H9 (cell line): ENCODE results near the gene KRTAP9-2. TPM values are rescaled to one million over a fixed set of nuclear protein-coding genes. Genes with fewer than 3 reads are reported as not detected.

Experiments used
- DNase-seq: peaks from one replicate; pipeline ENCODE4 v3.0.0-alpha.2; 2017
- H2AFZ ChIP-seq: one replicate; pipeline ENCODE4 v1.6.1; 2013; ENCODE audit warnings: mild to moderate bottlenecking, low read length, control low read depth, moderate library complexity
- H2AK5ac ChIP-seq: 2 replicates; pipeline ENCODE4 v1.6.1; 2013; ENCODE audit warnings: low read length, control low read depth, mixed read lengths; ENCODE audit not compliant: insufficient read length
- H2BK120ac ChIP-seq: one replicate; pipeline ENCODE4 v1.6.1; 2013; ENCODE audit warnings: low read depth, mild to moderate bottlenecking, low read length, control low read depth, inconsistent platforms; ENCODE audit not compliant: poor library complexity, severe bottlenecking
- H2BK12ac ChIP-seq: 2 replicates; pipeline ENCODE4 v1.6.1; 2013; ENCODE audit warnings: low read length, control low read depth, mixed read lengths, low read depth; ENCODE audit not compliant: insufficient read length
- H2BK15ac ChIP-seq: 2 replicates; pipeline ENCODE4 v1.6.1; 2013; ENCODE audit warnings: low read depth, low read length, control low read depth
- H2BK20ac ChIP-seq: one replicate; pipeline ENCODE4 v1.6.1; 2013; ENCODE audit warnings: low read depth, mild to moderate bottlenecking, low read length, control low read depth, inconsistent platforms; ENCODE audit not compliant: poor library complexity, severe bottlenecking
- H2BK5ac ChIP-seq: 2 replicates; pipeline ENCODE4 v1.6.1; 2013; ENCODE audit warnings: low read length, control low read depth, mixed read lengths; ENCODE audit not compliant: insufficient read length
- H3K14ac ChIP-seq: 2 replicates; pipeline ENCODE4 v1.6.1; 2013; ENCODE audit warnings: low read length, control low read depth; ENCODE audit not compliant: insufficient read depth
- H3K18ac ChIP-seq: 2 replicates; pipeline ENCODE4 v1.6.1; 2013; ENCODE audit warnings: low read depth, mild to moderate bottlenecking, mixed read lengths, low read length, control low read depth; ENCODE audit not compliant: insufficient read length
- H3K23ac ChIP-seq: 2 replicates; pipeline ENCODE4 v1.6.1; 2013; ENCODE audit warnings: low read length, control low read depth, mixed read lengths, low read depth; ENCODE audit not compliant: insufficient read length
- H3K23me2 ChIP-seq: 2 replicates; pipeline ENCODE4 v1.6.1; 2013; ENCODE audit warnings: low read depth, mild to moderate bottlenecking, mixed read lengths, low read length, control low read depth; ENCODE audit not compliant: insufficient read length, poor library complexity, severe bottlenecking
- H3K27ac ChIP-seq: 2 replicates; pipeline ENCODE4 v1.5.1; 2013; ENCODE audit warnings: low read length, control low read depth, mixed read lengths, low read depth; ENCODE audit not compliant: insufficient read length
- H3K27me3 ChIP-seq: 2 replicates; pipeline ENCODE4 v1.6.1; 2013; ENCODE audit warnings: low read length, control low read depth, inconsistent platforms; ENCODE audit not compliant: insufficient read depth
- H3K4ac ChIP-seq: 2 replicates; pipeline ENCODE4 v1.6.1; 2013; ENCODE audit warnings: low read depth, mild to moderate bottlenecking, control low read depth, inconsistent platforms, low read length, moderate library complexity
- H3K4me1 ChIP-seq: 2 replicates; pipeline ENCODE4 v1.6.1; 2013; ENCODE audit warnings: low read length, control low read depth, inconsistent platforms; ENCODE audit not compliant: insufficient read depth
- H3K4me2 ChIP-seq: 2 replicates; pipeline ENCODE4 v1.6.1; 2013; ENCODE audit warnings: low read length, control low read depth, mixed read lengths; ENCODE audit not compliant: insufficient read length, insufficient read depth
- H3K56ac ChIP-seq: 2 replicates; pipeline ENCODE4 v1.6.1; 2013; ENCODE audit warnings: low read depth, mild to moderate bottlenecking, mixed read lengths, low read length, control low read depth; ENCODE audit not compliant: insufficient read length
- H3K79me1 ChIP-seq: 2 replicates; pipeline ENCODE4 v1.6.1; 2013; ENCODE audit warnings: low read depth, mild to moderate bottlenecking, moderate library complexity, low read length, control low read depth, inconsistent platforms; ENCODE audit not compliant: insufficient read depth, poor library complexity, severe bottlenecking
- H3K79me2 ChIP-seq: 2 replicates; pipeline ENCODE4 v1.6.1; 2013; ENCODE audit warnings: low read length, control low read depth, inconsistent platforms; ENCODE audit not compliant: insufficient read depth
- H3K9ac ChIP-seq: 2 replicates; pipeline ENCODE4 v1.6.1; 2013; ENCODE audit warnings: low read length, control low read depth, mixed read lengths; ENCODE audit not compliant: insufficient read length; ENCODE audit errors: extremely low read depth
- H3K9me3 ChIP-seq: one replicate; pipeline ENCODE4 v1.6.1; 2013; ENCODE audit warnings: low read depth, low read length, inconsistent platforms; ENCODE audit not compliant: control insufficient read depth
- H3T11ph ChIP-seq: one replicate; pipeline ENCODE4 v1.6.1; 2013; ENCODE audit warnings: mild to moderate bottlenecking, low read length, control low read depth, inconsistent platforms
- H4K20me1 ChIP-seq: one replicate; pipeline ENCODE4 v1.6.1; 2013; ENCODE audit not compliant: control insufficient read depth, insufficient read length, insufficient read depth
- H4K5ac ChIP-seq: 2 replicates; pipeline ENCODE4 v1.6.1; 2013; ENCODE audit warnings: low read depth, mild to moderate bottlenecking, mixed read lengths, low read length, control low read depth; ENCODE audit not compliant: insufficient read length
- H4K8ac ChIP-seq: replicated peaks from 2 replicates; pipeline ENCODE4 v1.6.1; 2013; ENCODE audit warnings: low read length, control low read depth, mixed read lengths, low read depth; ENCODE audit not compliant: insufficient read length
- H4K91ac ChIP-seq: 2 replicates; pipeline ENCODE4 v1.6.1; 2013; ENCODE audit warnings: low read depth, mild to moderate bottlenecking, moderate library complexity, mixed read lengths, low read length, control low read depth; ENCODE audit not compliant: insufficient read length
- H3K27ac Mint-ChIP-seq, 3 experiments: 2 replicates in 2 of 3; 3 replicates in 1 of 3; pipeline ENCODE4 v1.8.0; 2020 to 2021; ENCODE audit warnings: mixed read lengths in 3 of 3, mild to moderate bottlenecking in 1 of 3, moderate library complexity in 1 of 3
- H3K27me3 Mint-ChIP-seq: 2 replicates; pipeline ENCODE4 v1.8.0; 2021; ENCODE audit warnings: low read depth, mild to moderate bottlenecking, moderate library complexity, mixed read lengths
- H3K36me3 Mint-ChIP-seq, 3 experiments: 2 replicates in 2 of 3; 3 replicates in 1 of 3; pipeline ENCODE4 v1.8.0; 2020 to 2021; ENCODE audit warnings: low read depth in 3 of 3, mixed read lengths in 3 of 3; ENCODE audit not compliant: insufficient read depth in 1 of 3
- H3K4me1 Mint-ChIP-seq, 2 experiments: 2 replicates each; pipeline ENCODE4 v1.8.0; 2020; ENCODE audit warnings: mixed read lengths in 2 of 2
- H3K4me3 Mint-ChIP-seq, 2 experiments: 2 replicates in 1 of 2; 3 replicates in 1 of 2; pipeline ENCODE4 v1.8.0; 2020 to 2021; ENCODE audit warnings: mild to moderate bottlenecking in 2 of 2, mixed read lengths in 2 of 2, moderate library complexity in 1 of 2
- H3K9me3 Mint-ChIP-seq, 2 experiments: 2 replicates in 1 of 2; 3 replicates in 1 of 2; pipeline ENCODE4 v1.8.0; 2020; ENCODE audit warnings: mild to moderate bottlenecking in 2 of 2, mixed read lengths in 2 of 2, moderate library complexity in 1 of 2
- WGBS: extraction: QIAGEN DNeasy Blood & Tissue Kit; methylation state at CpG from one replicate; pipeline ENCODE4 v1.1.7; 2013; ENCODE audit warnings: missing lambda C conversion rate, low lambda C conversion rate, mixed read lengths; ENCODE audit not compliant: insufficient read length; ENCODE audit errors: extremely low coverage; 5-methylcytosine and 5-hydroxymethylcytosine counted together
- total RNA-seq: library from RNA; stranded (reverse); gene quantifications from 2 replicates; pipeline ENCODE4 v1.2.1, GENCODE V29; 2021
- TF ChIP-seq, protein P1 (sequence below): fragments of 200-600 bp; sonication (generic); conservative IDR thresholded peaks from 3 replicates; pipeline ENCODE4 v1.8.0; 2021; ENCODE audit warnings: antibody characterized with exemption, mild to moderate bottlenecking

The KRTAP9-2 gene
- total RNA-seq, 1 experiment from 2014 or later, result not detected

DNA sequence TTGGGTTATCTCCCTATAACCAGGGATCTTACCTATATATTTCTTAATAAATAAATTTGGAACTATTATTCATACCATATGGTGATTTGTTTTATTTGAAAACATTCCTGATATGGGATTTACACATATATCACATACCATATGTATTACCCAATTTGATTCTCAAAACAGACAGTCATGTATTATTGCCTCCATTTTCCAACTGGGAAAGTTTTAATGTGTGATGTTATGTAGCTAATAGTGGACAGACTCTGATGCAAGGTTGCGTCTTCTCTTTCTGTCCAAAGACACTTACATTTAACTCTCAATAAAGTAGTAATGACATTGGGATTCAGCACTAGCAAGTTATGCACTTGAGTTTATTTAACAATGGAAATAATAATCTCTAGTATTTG is 29.8 kb downstream of the KRTAP9-2 start:
- Histone ChIP-seq H3K27me3 (no peaks in the 10 kb centered on the region), H3K79me2 (no peaks in the 10 kb centered on the region), H3K4me1 (no peaks in the 10 kb centered on the region), H3K56ac (no peak overlapping the region), H2BK12ac (no peak overlapping the region), H4K8ac (no peak overlapping the region), H3K9ac (no peak overlapping the region), H3K27ac (no peak overlapping the region), H3K9me3 (no peaks in the 10 kb centered on the region), H3K23ac (no peak overlapping the region), H3K79me1 (no peaks in the 10 kb centered on the region), H4K20me1 (no peaks in the 10 kb centered on the region), H4K91ac (no peak overlapping the region), H3K23me2 (no peaks in the 10 kb centered on the region), H2BK20ac (no peak overlapping the region), H2BK5ac (no peak overlapping the region), H4K5ac (no peak overlapping the region), H2AK5ac (no peak overlapping the region), H2BK120ac (no peak overlapping the region), H3K14ac (no peak overlapping the region), H2AFZ (no peak overlapping the region), H3T11ph (no peak overlapping the region), H2BK15ac (no peak overlapping the region), H3K18ac (no peak overlapping the region), H3K4ac (no peak overlapping the region), H3K4me2 (no peak overlapping the region)
- Mint-ChIP-seq H3K4me1 (peaks cover 4 to 6% of the 10 kb centered on the region in 2 experiments), H3K27ac (no peak overlapping the region), H3K27me3 (peaks cover 16% of the 10 kb centered on the region), H3K4me3 (no peak overlapping the region), H3K9me3 (no peaks in the 10 kb centered on the region; a peak in 1 of 5 replicates), H3K36me3 (no peaks in the 10 kb centered on the region)
- DNase-seq, result no peak
- TF ChIP-seq, protein P1, sequence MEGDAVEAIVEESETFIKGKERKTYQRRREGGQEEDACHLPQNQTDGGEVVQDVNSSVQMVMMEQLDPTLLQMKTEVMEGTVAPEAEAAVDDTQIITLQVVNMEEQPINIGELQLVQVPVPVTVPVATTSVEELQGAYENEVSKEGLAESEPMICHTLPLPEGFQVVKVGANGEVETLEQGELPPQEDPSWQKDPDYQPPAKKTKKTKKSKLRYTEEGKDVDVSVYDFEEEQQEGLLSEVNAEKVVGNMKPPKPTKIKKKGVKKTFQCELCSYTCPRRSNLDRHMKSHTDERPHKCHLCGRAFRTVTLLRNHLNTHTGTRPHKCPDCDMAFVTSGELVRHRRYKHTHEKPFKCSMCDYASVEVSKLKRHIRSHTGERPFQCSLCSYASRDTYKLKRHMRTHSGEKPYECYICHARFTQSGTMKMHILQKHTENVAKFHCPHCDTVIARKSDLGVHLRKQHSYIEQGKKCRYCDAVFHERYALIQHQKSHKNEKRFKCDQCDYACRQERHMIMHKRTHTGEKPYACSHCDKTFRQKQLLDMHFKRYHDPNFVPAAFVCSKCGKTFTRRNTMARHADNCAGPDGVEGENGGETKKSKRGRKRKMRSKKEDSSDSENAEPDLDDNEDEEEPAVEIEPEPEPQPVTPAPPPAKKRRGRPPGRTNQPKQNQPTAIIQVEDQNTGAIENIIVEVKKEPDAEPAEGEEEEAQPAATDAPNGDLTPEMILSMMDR, result no peak
- WGBS, result no CpG with 5 or more reads among the region's 1 CpG
